Measurements from ENCODE around the gene GPR15.

GPR15 gene

GRCh38 chr3:98531622-98532274, at the start of gene GPR15:
Gene GPR15 (plus strand): TSS chr3:98531978. CDS start chr3:98532034, 56 bp downstream.
- no peak for DNase-seq (ENCODE audit: low read depth in 2 of 2)

- no peak for DNase-seq (ENCODE audit: low read depth in 2 of 2)
Measured at GRCh38 chr3:98482717-98483482, 48.9 kb upstream of the GPR15 start.

GRCh38 chr3:98483626-98484025, 48.2 kb upstream of the GPR15 start:
- no peak for DNase-seq (ENCODE audit: low read depth in 2 of 2)

- DNase-seq (ENCODE audit: low read depth in 2 of 2), result no peak
Measured at GRCh38 chr3:98497381-98497780, 34.4 kb upstream of the GPR15 start, which contains the start of gene OR5K2. Gene OR5K2 (plus strand): TSS chr3:98497681. CDS start chr3:98497681, 0 bp downstream.

DNA sequence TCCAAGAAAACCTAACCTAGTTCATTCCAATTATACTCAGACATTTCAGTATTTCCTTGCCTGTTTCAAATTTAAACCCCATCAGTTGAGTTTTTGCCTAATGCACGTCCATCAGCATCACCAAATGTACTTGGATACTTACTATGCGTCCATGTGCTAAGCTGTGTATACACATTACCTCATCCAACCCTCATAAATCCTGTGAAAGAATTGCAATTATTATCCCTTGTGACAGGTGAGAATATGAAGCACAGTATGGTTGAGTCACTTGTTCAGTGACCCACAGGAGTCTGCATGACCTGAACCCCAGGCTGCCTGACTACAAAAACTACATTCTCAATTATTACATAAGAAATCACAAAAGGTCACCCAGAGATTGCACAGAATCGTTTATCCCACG, 31.8 kb upstream of the GPR15 start:
- no peak for DNase-seq (ENCODE audit: low read depth in 2 of 2)

- DNase-seq (ENCODE audit: low read depth in 2 of 2), result no peak
Measured at GRCh38 chr3:98501270-98501669, 30.5 kb upstream of the GPR15 start.

GRCh38 chr3:98501863-98502576, 29.8 kb upstream of the GPR15 start:
- DNase-seq (ENCODE audit: low read depth in 2 of 2), result no peak

- DNase-seq (ENCODE audit: low read depth in 2 of 2), result no peak
Measured at GRCh38 chr3:98504539-98504938, 27.2 kb upstream of the GPR15 start.

- no peak for DNase-seq (ENCODE audit: low read depth in 2 of 2)
Measured at GRCh38 chr3:98508582-98508981, 23.2 kb upstream of the GPR15 start.

DNA sequence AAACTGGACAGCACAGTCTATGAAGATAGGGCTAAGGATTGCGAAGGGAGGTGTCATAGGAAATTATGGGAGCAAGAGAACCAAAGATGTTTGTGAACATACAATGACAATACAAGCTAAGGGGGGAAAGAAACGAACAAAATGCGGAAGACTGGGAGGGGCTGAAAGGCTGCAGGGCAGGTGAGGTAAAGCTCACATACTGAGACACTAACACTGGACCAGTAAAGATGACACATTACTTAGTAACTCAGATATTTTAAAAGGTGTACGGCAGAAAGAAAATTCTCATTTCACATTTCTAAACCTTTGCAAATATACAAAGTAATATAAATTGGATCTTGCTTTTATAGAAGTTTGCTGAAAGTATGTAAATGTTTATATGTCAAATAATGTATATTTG, 19.2 kb upstream of the GPR15 start:
- DNase-seq (ENCODE audit: low read depth in 2 of 2), result no peak

DNA sequence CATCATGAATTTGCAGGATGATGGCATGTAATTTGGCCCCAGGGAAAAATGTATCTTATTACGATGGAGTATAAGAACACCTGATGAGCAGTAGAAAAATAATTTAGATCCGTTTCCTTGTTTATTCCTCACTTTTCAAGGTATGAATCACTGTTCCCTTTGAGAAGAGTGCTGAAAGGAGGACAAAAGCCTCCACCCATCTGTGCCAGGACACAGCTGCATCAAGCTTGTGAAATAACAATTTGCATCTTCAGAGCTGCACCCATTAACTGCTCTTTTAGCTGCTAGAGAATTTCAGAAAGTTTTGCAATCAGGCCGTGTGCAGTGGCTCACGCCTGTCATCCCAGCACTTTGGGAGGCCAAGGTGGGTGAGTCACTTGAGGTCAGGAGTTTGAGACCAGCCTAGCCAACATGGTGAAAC, 18.7 kb upstream of the GPR15 start:
- no peak for DNase-seq (ENCODE audit: low read depth in 2 of 2)

GRCh38 chr3:98513736-98514135, 18.0 kb upstream of the GPR15 start:
- no peak for DNase-seq (ENCODE audit: low read depth in 2 of 2)

DNA sequence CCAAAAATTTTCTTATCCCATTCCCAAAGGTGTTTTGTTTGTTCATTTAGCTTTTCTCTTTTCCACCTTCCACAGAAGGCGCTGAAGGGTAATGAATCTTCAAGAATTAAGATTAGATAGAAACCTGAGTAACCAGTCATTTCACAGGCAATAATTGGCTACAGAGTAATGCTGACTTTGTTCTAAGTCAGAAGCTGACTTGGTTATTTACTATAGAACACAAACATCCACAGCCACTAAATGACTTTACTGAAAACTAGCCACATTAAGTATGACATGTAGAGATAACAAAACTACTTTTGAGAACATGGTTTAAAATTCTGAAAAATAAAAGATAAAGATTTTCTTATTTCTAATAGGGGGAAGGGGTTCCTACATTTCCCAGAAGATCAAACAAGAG, 16.8 kb upstream of the GPR15 start:
- no peak for DNase-seq (ENCODE audit: low read depth in 2 of 2)

DNA sequence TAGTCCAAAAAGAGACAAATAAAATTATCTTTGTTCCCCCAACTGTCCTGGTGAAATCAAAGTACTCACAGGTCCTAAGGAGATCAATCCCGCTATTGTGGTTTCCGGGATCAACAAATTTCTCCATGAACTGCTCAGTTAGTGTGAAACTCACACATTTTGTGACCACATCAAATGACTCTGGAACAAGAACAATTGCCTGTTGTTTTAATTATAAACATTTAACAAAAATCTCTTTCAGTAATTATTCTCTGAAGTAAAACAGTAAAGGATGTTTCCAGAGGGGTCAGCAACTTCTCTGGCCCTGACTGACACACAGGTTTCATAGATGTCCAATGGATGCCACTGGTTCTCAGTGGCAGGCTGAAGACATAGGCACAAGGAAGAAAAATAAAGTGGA, 13.0 kb upstream of the GPR15 start:
- DNase-seq (ENCODE audit: low read depth in 2 of 2), result no peak

GRCh38 chr3:98519351-98519750, 12.4 kb upstream of the GPR15 start:
- no peak for DNase-seq (ENCODE audit: low read depth in 2 of 2)

GRCh38 chr3:98521897-98522543, 9.8 kb upstream of the GPR15 start:
- peak; percentile 52 to 56 for DNase-seq (ENCODE audit: low read depth in 2 of 2)

GRCh38 chr3:98522544-98523281, 9.1 kb upstream of the GPR15 start, which contains the start of gene CLDND1:
Gene CLDND1 (minus strand): TSS chr3:98522902. CDS start chr3:98521424, 1,478 bp downstream.
- DNase-seq (ENCODE audit: low read depth in 2 of 2), result peak; percentile 89 to 93

DNA sequence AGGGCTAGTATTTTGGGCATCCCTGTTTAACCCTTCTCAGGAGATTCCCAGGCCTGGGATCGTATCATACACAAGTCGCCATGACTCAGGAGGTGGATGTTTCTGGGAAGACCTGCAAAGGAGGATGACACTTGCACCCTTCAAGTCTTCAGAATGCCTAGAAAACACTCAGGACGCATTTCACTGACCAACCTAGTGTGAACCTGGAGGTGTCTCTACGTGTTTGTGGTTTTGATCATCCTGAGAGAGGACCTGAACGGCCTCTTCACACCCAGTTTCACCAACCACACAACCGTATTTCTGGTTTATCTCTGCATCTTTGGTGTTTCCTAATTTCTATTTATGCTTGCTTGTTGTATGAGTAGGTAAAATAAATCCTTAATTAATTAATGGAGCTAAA, 6.3 kb upstream of the GPR15 start:
- DNase-seq (ENCODE audit: low read depth in 2 of 2), result no peak

- DNase-seq (ENCODE audit: low read depth in 2 of 2), result no peak
Measured at GRCh38 chr3:98528474-98529346, 3.1 kb upstream of the GPR15 start.

DNA sequence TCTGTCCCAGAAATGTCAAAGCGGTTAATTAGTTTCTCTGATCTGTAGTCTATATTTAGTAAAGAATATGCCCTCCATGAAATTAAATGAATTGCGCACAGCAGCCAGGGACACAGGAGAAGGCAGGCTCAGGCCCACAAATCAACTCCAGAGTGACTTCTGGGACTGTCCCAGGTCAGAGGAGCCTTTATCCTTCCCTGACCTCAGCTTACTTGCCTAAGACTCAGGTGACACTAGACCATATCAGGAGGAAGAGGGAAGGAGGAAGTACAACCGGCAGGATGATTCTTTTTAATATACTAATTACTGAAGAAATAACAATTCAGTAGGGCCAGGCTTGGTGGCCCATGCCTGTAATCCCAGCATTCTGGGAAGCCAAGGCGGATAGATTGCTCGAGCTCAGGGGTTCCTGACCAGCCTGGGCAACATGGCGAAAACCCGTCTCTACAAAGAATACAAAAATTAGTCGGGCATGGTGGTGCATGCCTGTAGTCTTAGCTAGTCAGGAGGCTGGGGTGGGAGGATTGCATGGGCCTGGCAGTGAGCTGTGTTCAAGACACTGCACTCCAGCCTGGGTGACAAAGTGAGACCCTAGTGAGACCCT, 1.8 kb upstream of the GPR15 start:
- DNase-seq (ENCODE audit: low read depth in 2 of 2), result no peak

Measured in stimulated activated CD4-positive, alpha-beta T cell treated with anti-CD3 and anti-CD28 coated beads, Interleukin-15, amount 100 ng/mL, for 48 hours (primary cell).